GM15510 (cell line): Measurements from ENCODE around the gene ARHGEF17.

Experiments
- POLR2A ChIP-seq: IDR thresholded peaks from 3 replicates; pipeline ENCODE4 v1.6.1; 2011; ENCODE audit warnings: borderline replicate concordance; ENCODE audit not compliant: insufficient read length; ENCODE audit errors: extremely low read depth

Gene ARHGEF17

DNA sequence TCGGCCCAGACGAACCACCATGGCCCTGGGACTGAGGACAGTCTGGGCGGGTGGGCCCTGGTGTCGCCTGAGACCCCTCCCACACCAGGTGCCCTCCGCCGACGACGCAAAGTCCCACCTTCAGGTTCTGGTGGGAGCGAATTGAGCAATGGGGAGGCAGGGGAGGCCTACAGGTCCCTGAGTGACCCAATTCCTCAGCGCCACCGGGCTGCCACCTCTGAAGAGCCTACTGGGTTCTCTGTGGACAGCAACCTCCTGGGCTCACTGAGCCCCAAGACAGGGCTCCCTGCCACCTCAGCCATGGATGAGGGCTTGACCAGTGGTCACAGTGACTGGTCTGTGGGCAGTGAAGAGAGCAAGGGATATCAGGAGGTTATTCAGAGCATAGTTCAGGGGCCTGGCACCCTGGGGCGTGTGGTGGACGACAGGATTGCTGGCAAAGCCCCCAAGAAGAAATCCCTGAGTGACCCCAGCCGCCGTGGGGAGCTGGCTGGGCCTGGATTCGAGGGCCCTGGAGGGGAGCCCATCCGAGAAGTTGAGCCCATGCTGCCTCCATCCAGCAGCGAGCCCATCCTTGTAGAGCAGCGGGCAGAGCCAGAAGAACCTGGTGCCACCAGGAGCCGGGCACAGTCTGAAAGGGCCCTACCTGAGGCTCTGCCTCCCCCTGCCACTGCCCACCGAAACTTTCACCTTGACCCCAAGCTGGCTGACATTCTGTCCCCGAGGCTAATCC, 2.8 kb downstream of the ARHGEF17 start:
- TF ChIP-seq POLR2A, result no peak

DNA sequence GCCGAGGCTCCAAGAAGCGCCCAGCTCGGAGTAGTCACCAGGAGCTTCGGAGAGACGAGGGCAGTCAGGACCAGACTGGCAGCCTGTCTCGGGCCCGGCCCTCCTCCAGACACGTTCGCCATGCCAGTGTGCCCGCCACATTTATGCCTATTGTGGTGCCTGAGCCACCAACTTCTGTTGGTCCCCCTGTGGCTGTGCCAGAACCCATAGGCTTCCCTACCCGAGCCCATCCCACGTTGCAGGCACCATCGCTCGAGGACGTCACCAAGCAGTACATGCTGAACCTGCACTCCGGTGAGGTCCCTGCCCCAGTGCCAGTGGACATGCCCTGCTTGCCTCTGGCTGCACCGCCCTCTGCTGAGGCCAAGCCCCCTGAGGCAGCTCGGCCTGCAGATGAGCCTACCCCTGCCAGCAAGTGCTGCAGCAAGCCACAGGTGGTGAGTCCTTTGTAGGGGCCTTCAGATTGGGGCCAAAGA, 3.4 kb downstream of the ARHGEF17 start:
- no peak for TF ChIP-seq POLR2A

DNA sequence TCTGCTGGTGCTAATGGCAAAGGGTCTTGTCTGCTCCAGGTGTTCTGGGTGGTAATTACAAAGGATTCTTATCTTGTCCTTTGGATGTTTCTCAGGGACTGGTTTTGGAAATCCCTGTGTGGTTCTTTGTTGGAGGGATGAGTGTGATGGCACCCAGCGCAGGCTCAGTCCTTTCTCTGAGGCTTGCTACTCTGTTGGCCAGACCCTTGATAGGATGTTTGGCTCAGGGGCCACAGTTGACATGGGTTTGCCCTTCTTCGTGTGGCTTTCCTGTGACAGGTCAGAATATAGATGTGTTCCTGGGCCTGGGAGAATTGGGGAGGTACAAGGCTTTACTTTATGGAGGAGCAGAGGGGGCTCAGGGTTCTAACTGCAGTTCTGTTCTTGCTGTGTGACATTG, 4.0 kb downstream of the ARHGEF17 start:
- TF ChIP-seq POLR2A, result no peak

DNA sequence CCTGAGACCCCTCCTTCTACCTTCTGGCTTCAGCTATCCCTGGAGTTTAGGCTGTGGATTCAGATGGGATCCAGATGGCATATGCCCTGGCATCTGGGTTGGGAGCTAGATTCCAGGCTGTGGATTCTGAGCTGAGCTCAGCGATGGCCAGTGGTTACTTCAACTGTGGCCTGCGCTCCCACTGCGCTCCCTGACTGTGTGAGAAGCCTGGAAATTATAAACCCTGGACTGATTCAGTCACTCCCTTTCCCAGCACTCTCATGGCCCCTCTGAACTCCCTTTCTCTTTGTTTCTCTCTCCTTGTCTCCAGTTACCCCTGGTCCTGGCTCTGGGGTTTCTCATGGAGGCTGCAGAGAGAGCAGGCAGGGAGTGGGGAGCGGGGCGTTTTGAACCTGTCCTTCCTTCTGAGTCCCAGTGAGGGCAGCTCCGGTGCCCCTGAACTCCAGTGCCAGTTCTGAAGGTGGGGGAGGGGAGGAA, 4.8 kb downstream of the ARHGEF17 start:
- TF ChIP-seq POLR2A, result no peak

DNA sequence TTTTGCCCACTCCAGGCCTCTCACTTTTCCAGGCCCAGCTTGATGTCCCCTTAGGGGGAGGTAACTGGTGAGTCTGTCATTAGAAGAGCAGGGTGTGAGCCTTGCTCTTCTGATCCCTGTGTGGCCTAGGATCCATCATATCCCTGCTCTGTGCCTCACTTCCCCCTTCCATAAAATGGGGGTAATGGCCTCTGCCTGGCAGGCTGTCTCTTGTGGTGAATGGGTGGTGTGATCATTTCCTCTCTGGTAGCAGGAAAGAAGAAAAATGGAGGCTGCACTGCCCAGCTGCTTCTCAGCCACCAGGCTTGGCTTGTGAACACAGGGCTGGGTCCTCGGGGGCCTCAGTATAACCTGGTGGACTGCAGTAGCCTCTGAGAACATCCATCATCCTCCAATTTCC, 5.6 kb downstream of the ARHGEF17 start:
- no peak for TF ChIP-seq POLR2A

DNA sequence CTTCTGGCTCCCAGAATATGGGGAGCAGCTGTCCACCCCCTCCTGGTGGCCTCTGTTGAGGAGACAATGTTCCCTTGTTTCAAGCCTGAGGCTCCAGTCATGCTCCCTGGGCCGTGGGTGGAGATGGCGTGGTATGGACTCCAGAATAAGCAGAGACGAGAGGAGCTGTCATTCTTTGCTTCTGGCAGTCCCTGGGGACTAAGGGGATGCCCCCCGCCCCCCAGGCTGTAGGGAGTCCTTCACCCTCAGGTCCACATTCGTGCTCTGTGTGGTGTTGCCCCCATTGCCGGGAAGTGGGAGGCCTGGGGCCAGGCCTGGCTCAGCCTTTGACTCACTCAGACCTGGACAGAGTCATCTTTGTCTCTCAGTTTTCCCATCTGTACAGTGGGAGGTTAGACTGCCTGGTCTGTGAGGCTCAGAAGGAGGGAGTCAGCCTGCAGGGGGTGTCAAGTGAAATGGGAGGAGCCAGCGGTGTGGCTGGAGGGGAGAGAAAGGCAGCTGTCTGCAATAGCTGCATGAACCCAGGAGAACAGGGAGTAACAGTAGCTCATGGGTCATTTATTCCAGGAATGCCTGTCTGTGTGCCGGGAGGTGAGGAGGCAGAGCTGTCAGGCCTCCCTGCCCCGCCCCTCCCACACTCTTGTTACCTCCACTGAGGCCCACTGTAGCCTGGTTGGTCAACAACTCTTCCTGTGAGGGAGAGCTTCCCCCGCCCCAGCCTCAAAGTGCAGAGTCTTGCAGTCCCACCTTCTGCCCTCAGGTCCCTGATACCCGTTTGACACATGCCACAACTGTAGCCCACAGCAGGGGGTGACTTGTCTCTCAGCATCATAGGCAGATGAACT, 6.3 kb downstream of the ARHGEF17 start:
- no peak for TF ChIP-seq POLR2A

DNA sequence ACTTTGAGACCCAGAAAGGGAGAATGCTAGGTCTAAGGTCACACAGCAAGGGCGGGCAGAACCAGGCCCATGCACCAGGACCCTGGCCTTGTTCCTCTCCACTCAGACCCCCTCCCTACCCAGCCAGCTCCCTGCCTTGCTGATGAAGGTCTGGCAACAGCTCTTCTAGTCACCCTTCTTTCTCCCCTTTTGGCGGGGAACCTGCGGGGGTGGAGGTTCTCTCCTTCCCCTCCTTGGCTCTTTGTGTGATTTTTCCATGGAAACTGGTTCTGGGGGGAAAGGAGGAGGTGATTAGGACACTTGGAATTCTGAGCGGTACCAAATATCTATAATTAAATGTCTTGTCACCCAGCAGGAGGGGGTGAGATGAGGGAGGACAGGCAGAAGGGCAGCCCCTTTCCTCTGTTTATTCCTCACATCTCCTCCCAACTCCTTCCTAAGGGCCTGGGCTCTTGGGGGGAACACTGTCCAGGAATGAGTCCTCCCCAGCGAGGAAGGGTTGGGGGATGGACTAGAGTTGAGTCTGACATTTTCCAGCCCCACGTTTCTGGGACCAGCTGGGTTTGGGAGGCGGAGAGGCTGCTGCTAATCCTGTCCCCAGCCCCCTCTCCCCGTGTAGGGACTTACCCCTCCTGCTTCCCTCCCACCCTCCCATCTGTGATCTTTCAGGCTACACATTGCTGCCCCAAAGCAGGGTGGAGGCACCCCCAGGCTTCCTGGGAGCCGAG, 7.4 kb downstream of the ARHGEF17 start:
- TF ChIP-seq POLR2A, result no peak

DNA sequence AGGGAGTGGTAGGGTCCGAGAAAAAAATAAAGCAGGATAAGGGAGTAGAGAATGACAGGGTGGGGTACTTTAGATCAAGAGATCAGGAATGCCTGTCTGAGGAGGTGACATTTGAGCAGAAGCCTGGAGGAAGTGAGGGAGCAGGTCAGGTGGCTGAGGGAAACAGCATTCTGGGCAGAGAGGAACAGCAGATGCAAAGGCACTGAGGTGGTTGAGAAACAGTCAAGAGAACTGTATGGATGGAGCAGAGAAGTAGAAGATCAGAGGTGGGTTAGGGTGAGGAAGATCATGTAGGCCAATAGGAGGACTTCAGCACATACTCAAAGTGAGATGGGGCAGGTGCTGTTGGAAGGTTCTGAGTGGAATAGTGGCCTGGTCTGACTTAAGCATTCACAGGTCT, 8.3 kb downstream of the ARHGEF17 start:
- TF ChIP-seq POLR2A, result no peak

DNA sequence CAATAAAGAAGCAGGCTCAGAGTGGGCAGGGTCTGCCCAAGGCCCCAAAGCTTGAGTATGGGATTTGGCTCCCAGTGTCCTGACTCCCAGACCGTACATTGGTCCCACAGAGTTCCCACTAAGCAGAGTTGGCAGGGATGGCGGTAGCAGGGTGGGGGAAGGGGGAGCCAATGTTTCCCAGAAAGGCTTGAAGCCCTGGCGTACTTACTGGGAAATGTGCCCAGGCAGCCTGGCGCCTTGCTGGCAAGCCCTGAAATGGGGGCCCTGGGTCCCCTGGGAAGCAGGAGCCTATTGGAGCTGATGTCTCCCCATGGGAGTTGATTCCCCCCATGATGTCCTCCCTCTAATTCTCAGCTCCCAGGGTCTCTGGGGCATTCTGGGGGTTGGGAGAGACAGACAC, 9.3 kb downstream of the ARHGEF17 start:
- no peak for TF ChIP-seq POLR2A

DNA sequence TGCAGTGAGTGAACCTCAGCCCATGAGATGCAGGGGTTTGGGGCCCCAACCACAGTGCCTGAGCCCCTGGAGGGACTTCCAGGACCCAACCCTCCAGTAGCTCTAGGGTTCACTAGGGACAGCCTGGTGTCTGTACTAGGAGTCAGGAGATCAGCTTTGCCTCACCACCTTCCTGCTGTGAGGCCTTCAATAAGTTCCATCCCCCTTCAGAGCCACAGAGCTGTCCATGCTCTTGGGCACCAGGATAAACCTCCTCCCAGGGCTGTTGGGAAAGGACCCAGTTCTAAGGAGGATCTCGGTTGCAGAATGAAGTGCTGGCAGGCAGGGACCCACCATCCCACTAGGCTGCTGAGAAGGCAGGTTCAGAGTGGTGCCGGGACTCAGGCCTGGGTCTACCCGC, 9.7 kb downstream of the ARHGEF17 start:
- TF ChIP-seq POLR2A, result no peak

DNA sequence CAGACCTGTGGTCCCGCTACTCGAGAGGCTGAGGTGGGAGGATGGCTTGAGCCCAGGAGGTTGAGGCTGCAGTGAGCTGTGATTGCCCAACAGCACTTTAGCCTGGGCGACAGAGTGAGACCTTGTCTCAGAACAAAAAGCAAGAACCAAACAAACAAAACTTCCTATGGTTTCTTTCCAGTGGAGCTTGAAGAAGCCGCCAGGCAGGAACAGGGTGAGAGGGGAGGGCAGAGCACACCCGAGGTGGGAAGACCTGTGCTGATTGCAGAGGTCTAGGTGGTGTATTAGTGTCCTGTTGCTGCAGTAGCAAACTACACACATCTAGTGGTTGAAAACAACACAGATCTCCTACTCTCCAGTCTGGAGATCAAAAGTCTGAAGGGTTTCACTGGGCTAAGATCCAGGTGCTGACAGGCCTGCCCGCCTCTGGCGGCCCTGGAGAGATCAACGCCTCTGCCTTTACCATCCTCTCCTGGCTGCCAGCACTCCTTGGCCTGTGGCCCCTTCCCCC, 10.5 kb downstream of the ARHGEF17 start:
- no peak for TF ChIP-seq POLR2A

DNA sequence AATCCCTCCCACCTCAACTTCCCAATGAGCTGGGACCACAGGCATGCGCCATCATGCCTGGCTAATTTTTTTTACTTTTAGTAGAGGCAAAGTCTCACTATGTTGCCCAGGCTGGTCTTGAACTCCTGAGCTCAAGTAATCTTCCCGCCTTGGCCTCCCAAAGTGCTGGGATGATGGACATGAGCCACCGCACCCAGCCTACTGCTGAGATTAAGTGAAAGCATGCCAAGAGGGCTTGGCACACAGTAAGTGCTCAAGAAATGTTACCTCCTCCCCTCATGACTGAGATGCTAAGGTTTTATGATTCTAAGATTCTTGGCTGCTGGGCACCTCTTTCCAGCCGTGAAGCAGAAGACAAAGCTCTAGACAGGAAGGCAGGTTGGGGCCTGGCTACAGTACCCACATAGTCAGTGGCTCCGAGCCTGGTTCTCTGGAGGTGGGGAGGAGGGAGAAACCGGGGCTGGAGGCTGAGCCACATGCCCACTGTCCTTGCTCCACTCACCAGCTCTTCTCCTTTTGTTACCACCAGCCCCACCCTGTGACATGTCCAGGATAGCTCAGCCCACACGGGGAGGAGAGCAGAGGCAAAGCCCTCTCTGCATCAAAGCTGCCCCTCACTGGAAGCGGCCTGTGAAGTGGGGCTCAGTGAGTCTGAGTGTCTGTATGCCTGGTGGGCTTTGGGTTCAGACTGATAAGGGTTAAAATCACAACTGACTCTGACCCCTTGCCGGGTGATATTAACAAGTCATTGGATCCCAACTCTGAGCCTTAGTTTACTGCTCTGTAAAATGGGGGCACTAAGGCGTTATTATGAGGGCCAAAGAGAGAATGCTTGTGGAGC, 12.9 kb downstream of the ARHGEF17 start:
- TF ChIP-seq POLR2A, result no peak

DNA sequence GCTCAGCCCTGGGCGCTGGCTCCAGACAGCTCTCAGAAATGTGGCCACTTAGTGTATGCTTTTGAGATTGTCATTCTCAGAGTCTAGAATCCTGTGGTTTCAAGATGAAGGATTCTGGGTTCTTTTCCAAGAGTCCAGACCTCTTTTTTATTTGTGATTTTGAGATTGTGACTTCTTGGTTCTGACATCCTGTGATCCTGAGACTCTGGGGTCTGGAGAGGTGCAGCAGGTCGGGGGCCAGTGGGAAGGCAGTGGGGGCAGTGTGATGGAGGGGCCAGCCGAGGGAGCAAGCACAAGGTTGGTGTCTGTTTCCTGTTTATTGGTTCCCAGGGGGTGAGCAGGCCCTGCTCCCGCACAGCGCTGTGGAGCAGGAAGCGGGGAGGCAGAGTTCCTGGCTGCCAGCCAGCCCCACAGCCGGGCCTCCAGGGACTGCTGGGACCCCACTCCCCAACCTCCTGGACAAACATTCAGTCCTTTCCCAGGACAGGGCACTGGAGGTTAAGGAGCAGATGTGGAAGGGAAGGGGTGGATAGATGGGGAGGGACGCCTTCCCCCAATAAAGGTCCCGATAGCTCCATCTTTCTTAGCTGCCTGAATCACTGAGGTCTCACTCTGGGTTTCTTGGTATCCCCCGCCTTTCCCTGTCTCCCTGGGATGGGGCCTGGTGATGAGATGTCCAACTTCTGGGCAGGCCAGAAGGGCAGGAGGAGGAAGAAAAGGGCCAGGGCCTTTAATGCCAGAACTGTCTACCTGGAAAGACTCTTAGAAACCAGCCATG, 13.7 kb downstream of the ARHGEF17 start:
- TF ChIP-seq POLR2A, result no peak
